ELR (cell line): ENCODE results near the gene SOCS4.
"Not testable (repeated sequence)": the region's sequence is repeated elsewhere in the genome, so short reads cannot be mapped to it uniquely, and the experiment has no call there.

Experiments
- DNase-seq: peaks from one replicate; pipeline ENCODE4 v3.0.0-alpha.2; 2015; ENCODE audit warnings: low read depth

Gene SOCS4

DNA sequence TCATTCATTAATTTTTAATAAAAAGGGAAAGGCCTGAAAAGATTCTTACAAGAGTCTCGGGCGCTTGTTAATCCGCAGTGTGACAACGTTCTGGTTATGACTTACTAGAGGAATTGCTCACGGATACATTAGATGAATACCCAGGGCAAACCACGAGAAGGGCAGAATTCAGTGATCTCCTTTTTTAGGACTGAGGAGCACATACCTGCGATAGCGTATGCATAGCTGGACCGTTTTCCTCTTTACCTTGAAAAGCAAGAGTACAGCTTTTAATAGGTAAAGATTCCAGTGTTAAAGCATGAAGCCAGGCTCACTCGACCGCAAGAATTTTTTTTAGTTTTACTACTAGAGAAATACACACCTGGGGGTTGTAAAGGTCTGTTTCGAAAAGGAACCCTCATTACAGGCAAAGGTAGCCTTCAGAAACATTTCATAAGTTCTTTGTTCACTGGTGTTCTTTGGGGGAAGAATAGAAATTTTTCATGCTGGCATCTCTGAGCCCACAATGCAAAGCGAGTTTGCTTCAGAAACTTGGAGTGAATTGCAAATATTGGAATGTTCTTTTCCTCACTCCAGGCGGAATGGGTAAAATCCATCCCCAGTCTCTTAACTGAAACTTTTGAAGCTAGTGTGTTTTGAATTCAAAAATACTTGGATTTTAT lies 25.4 kb downstream of the SOCS4 start:
- DNase-seq, result peak; percentile 30

DNA sequence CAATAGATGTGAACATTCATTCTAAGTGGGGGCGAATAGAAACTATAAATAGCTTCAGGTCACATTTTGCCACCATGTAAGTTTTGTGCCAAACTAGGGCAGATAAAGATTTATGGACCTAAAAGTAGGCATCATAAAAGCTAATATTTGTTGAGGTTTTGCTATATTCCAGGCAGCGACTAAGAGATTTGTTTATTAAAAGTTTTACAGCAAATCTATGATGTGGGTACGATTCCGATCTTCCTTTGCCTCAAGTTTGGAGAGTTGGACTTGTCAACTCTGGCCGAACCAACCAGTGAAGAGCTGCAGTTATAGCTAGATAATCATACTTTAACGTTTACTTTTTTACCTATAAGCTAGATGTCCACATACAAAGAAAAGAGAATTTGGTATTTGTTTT lies 26.0 kb downstream of the SOCS4 start:
- DNase-seq, result no peak

DNA sequence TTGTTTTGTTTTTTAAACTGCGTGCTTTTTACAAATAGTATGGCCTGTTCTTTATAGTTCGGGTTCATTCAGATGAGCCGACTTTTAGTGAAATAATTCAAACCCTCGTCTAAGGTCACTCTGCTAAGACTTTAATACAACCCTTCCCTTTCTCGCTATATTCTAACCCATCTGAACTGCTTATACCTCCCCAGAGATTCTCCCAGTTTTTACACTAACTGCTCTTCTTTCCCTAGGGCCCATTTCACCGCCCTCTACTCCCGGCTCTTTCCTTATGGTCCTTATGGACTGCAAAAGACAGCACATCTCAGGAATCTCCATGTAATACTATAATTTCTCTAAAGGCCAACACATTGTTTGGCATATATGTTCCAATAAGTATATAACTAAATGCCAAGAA lies 26.5 kb downstream of the SOCS4 start:
- no peak for DNase-seq

- no peak for DNase-seq
Measured at GRCh38 chr14:55054098-55054497, 27.1 kb downstream of the SOCS4 start.

DNA sequence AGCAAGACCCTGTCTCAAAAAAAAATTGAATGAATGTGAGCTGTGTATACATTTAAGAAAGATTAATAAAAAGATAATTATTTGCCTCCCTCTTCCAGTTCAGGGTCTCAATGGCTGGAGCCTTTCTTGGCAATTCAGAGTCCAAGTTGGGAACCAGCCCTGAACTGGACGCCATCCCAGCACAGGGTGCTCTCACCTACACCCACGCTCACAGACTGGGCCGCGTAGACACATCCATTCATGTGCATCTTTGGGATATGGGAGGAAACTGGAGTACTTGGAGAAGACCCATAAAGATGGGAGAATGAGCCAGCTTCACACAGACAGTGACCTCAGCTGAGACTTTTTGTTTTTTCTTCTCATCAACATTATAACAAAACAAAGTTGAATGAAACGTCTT lies 30.9 kb downstream of the SOCS4 start:
- DNase-seq, result no peak

GRCh38 chr14:55059333-55059732 lies 32.3 kb downstream of the SOCS4 start:
- DNase-seq, result no peak

DNA sequence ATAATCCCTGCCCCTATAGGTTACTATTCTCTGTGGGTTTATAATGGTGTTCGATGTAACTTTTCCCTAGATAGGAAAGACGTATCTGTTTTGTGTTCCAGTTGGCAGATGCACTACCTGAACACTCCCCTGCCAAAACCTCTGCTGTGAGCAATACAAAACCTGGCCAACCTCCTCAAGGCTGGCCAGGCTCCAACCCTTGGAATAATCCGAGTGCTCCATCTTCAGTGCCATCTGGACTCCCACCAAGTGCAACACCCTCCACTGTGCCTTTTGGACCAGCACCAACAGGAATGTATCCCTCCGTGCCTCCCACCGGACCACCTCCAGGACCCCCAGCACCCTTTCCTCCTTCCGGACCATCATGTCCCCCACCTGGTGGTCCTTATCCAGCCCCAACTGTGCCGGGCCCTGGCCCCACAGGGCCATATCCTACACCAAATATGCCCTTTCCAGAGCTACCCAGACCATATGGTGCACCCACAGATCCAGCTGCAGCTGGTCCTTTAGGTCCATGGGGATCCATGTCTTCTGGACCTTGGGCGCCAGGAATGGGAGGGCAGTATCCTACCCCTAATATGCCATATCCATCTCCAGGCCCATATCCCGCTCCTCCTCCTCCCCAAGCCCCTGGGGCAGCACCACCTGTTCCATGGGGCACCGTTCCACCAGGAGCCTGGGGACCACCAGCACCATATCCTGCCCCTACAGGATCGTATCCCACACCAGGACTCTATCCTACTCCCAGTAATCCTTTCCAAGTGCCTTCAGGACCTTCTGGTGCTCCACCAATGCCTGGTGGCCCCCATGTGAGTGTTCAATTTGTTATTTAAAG lies 35.7 kb downstream of the SOCS4 start:
- DNase-seq, result no peak

GRCh38 chr14:55064896-55065295 lies 37.9 kb downstream of the SOCS4 start:
- DNase-seq, result not testable (repeated sequence)

GRCh38 chr14:55065411-55065810 lies 38.4 kb downstream of the SOCS4 start:
- no peak for DNase-seq

- DNase-seq, result no peak
Measured at GRCh38 chr14:55066223-55066622, 39.2 kb downstream of the SOCS4 start.

DNA sequence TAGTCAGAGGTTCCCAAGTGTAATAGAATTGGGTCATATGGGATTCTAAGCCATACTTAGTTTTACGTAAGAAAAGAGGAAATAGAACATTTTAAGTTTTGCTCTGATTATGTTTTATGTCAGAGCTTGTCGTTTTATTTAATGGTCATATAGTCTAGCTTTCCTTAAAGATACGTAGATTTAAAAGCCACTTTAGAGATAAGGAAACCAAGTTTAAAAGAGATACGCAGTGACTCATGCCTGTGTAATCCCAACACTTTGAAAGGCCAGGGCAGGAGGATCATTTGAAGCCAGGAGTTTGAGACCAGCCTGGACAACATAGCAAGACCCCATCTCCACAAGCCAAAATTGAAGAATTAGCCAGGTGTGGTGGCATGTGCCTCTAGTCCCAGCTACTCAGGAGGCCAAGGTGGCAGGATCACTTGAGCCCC lies 44.0 kb downstream of the SOCS4 start:
- peak; percentile 56 for DNase-seq

GRCh38 chr14:55071870-55072640 lies 45.0 kb downstream of the SOCS4 start:
- DNase-seq, result peak; percentile 94

GRCh38 chr14:55073856-55074255 lies 46.8 kb downstream of the SOCS4 start:
- no peak for DNase-seq

DNA sequence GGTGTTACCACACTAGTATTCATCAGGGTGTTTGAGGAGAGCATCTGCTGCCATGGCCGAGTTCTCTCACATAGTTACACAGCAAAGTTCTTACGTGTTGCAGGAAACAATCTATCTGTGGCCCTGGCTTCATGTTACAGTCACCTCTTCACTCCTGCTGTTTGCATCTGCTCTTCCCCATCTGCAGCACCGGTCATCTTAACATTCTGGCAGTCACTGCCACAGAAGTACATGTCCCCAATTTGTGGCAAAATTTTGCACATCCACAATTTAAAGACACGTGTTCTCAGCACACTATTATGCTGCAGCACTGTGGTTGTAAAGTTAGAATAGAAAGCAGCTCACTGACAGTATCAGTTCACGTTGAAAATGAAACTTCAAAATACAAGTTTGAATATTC lies 47.6 kb downstream of the SOCS4 start:
- peak; percentile 35 for DNase-seq

DNA sequence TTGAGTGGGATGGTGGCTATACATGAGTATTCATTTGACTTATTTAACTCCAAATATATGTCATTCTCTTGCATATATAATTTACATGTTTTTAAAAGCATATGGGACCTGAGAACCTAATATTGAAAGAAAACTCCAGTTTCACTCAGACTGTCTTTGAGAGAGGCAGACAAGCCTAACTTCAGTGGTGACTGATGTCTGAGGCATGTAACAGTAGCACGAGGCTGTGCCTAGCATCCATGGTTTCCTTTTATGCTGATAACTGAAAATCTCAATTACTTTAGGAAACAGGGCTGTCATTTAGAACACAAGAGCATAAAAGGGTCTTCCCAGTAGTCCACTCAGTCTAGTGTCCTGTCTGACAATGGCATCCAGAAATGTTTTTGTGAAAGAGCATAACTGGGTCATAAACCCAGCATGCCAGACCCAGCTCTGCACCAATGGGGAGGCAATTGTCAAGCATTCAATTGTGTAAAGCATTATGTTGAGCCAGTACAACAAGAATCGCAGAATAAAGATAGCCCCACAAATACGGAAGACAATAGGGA lies 48.7 kb downstream of the SOCS4 start:
- peak; percentile 62 for DNase-seq

DNA sequence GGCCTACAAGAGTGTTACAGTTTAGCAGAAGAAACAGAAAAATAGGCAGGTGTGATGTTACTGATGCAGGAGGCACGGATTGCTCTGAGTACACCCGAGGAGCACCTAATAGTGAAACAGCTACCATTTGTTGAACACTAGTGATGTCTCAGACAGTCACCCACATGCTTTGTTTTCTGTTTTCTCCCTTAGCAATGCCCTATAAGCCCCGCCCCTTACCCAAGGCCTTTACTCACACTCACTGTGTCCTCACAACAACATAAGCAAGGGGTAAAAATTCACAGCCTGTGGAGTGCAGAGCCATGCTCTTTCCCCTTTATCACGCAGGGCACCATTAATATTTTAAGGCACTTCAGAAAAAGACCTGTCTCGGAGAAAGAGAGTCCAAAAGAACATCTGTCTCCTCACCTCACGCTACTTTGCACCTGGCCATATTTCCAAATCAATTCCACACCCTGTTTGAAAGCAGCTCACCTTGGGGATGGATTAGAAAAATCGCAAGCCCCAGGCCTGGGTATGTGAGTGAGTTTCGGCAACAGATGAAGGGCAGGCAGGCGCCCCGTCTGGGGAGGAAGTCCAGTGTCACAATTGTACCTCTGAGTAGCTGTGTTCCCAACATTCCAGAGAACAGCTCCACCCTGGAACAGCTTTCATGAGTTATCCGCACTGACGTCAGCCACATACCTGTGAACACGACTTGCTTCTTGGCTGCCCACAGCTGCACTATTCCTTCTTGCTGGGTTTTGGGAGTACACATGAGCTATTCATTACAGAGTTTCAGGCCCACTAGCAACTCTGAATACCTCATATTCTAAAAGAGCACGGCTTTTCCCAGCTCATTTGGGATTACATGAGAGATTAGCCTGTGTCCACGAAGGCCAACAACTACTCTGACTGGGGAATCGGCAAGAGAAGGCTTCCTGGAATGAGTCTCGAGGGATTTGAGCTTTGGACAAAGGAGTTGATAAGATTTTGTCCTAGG lies 50.4 kb downstream of the SOCS4 start:
- peak; percentile 50 for DNase-seq

GRCh38 chr14:55079961-55080360 lies 52.9 kb downstream of the SOCS4 start:
- not testable (repeated sequence) for DNase-seq

GRCh38 chr14:55084401-55085059 lies 57.5 kb downstream of the SOCS4 start:
- no peak for DNase-seq

DNA sequence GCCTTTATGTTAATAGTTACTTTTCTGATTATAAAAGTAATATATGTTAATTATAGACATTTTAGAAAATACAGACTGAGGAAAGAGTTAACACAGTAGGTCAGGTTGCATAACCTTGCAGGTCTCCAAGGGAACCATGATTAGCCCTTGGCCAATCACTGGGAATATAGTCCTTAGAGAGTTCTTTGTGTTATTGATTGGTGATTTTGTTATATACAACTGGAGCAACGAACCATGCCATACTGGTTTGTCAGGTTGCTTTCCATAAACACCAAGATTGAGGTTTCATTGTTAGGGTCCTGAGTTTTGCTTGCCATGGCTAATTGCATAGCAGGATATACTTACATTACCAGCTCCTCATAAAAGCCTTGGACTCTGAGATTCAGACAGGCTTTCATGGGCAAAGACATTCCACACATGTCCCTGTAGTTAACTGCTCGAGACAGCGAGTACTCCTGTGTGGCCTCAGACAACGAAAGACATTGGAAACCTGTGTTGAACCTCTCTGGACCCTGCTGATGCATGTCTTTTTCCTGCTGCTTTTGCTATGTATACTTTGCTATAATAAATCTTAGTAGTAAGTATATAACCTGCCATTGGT lies 58.1 kb downstream of the SOCS4 start:
- no peak for DNase-seq

GRCh38 chr14:55086938-55087337 lies 59.9 kb downstream of the SOCS4 start:
- no peak for DNase-seq
